ENCODE data around the gene GAS2L3.

Gene GAS2L3

DNA sequence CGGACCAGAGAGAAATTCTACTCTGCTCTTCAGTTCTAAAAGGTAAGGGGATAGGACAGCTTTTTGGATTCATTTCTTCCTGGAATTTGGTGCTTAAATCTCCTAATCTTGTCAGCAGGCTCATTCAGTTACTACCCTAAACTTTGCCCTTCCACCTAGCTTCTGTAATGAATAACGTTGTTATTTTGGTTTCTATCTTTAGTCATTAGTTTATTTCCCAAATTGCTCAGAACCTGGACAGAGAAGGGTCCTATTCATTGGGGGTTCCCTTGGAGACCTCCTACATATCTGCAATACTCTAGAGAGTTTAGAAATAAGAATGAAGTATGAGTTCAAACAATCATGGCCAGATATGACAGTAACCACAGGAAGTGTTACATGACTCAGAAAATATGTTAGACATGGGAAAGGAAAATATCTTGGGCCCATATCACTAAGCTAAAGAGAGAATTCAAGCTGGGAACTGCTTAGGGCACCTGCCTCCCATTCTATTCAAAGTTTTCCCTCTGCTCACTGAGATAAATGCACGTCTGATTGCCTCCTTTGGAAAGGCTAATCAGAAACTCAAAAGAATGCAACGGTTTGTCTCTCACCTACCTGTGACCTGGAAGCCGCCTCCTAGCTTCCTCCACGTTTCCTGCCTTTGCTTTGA lies 87.9 kb downstream of the GAS2L3 start:
- DNase-seq (ENCODE audit: low spot score), result no peak

DNA sequence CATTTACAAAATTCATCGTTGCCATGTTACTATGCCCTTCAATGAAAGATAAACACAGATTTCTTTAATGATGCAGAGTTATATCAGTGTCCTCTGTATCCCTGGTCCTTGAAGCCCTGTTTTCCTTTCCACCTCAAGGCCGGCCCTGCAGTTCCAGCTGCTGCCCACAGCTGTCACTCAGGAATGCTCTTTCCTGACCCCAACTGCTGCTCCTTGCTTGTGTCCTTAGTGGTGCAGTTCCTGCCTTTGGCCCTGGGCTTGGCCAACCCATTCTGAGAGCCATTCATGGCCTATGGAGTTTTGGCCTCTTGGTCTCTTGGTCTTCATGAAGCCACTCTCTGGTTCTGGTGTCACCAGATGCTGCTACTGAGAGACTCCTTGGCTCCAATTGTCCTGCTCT lies 93.1 kb downstream of the GAS2L3 start:
- DNase-seq (ENCODE audit: low spot score), result no peak

DNA sequence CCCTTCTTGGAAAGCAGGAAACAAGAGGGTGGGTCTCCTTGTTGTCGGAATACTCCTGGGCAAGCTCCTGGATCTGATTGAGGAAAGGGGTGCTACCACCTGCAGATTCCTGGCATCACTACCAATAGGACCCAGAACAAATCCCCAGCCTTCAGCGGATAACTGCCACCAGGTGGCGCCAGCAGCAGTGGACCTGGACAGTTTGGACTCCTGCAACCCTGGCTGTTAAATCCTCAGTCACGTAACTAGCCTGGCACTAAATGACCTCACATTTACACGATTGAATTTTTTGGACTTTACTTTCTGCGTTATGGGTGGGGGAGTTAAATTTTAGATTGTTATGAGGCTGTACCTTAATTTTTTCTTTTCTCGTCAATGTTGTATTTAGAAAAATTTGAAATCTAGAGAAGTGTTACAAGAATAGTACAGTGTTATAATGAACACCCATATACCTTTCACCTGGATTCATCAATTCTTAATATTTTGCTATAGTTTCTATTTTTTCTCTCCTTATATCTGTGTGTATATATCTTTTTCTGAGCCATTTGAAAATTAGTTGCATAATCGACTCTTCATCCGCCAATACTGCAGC lies 95.6 kb downstream of the GAS2L3 start:
- DNase-seq (ENCODE audit: low spot score), result peak; percentile 78

DNA sequence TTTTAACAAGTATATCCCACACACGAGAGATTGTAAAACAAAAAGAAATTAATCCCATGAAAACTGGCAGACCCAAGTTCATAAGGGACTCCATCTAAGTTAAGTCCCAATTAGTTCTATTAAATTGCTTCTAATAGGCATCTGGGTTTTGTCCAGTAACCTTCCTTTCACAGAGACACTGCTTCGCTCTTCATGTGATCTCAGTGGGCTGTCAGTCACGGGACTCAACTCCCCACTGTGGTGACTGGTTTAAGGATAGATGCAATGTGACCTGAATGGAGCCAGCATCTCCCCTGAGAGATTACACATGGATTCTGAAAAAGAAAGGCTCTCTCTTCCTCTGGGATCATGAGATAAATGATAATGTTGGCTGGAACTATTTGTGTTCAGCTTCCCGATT lies 96.4 kb downstream of the GAS2L3 start:
- no peak for DNase-seq (ENCODE audit: low spot score)

DNA sequence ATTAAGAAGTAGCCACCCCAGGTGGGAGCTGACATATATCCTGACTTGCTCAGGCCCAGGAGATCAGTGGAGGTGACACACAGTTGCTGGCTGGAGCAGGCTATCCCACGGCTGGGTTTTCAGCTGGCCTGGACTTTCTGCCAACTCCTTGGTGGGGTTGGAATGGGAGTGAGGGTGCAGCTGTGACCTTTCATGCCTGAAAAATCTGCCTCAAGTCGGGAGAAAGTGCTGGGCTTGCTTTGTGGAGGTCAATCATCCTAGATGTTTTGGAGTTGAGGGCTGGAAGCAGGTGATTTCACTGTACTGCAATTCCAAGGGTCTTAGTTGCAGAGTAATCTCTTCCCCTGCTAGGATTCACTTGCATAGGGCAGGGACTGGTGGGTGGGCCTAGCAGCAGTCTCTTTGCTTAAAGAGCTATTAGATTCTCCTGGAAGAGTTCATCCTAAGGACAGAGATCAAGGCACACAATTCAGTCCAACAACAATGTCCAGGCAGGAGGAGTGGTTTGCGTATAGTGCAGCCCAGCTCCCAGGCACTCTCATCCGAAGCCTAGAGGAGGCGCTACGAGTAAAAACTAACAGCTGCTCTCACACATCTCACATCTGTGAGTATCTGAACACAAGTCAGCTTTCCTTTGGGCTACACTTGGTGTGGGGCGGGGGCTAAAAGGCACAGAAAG lies 98.1 kb downstream of the GAS2L3 start:
- DNase-seq (ENCODE audit: low spot score), result no peak

DNA sequence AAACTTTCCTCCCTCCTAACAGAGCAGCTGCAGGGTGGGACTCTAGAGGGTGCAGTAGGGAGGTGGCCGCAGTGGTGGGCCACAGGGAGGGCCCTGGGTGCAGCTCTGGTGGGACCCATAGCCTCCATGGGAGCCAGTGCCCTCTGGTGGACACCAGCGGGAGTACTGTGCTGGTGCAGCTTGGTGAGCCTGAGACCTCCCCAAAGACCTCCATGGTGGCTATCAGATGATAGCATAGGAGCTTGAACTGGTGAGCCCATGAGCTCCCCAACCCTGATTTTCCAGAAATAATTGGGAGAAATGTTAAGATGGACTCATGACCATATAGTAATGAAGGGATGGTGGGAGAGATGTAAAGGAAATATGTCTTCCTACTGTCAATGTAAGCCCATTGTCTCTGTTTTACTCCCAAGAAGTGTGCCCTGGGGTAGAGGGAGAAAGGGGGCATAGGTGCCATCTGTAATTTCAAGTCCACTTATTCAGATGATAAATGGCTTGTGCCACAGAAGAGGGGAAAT lies 98.7 kb downstream of the GAS2L3 start:
- DNase-seq (ENCODE audit: low spot score), result peak; percentile 60

DNA sequence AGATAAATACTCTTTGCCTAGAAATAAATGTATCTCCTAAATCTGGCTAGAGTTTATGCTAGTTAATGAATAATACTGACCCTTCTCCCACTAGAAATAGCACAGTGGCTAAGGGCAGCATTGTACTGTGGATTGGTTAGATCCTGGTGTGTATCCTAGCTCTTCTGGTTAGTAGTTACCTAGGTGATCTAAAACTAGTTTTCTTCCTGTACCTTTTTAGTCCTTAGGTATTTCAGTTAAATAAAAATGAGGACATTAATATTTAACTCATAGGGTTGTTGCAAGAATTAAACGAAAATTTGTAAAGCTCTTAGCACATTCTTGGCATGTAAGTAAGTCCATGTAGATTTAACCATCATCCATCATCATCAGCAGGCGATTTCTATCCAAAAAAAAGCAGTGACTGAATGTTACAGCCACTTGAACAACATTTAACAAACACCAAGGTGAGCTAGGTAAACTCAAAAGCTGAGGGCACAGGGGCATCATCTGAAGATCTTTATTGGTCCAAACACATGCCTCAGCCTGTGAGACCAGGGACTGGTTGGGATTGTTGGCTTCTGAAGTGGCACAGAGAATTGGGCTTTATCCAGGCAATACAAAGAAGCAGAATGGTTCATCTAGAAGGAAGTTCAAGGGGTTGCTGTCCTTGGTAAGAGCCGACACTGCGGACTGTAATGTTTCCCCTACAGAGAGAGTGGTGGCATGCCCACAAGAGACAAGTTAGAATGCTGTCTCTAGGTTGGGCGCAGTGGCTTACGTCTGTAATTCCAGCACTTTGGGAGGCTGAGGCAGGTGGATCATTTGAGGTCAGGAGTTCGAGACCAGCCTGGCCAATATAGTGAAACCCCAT lies 100.8 kb downstream of the GAS2L3 start:
- DNase-seq (ENCODE audit: low spot score), result no peak

Measured in D341Med (cell line).